ENCODE results near the gene NPC1. TPM values are rescaled to one million over a fixed set of nuclear protein-coding genes. Genes with fewer than 3 reads are reported as not detected.

NPC1 gene
- total and polyA plus RNA-seq, 3 donors from 2014 or later: 36.8 to 83.2 (median 66.8) TPM

GRCh38 chr18:23588836-23589560 is 2.7 kb upstream of the NPC1 start:
- Histone ChIP-seq H3K27ac (no peak overlapping the region), H3K4me1 (peaks cover 13% of the 10 kb centered on the region), H3K9me3 (no peaks in the 10 kb centered on the region), H3K36me3 (ENCODE audit: low read depth, missing control alignments) (no peaks in the 10 kb centered on the region), H3K4me3 (no peak overlapping the region), H3K27me3 (no peaks in the 10 kb centered on the region)
- no peak for DNase-seq
- intact Hi-C loops (cut with DNase I; ENCODE audit: low total_unique reads): loop anchor here (5.0 kb wide), 1 partner anchor 87 kb away; the partner anchor contains the start of gene RMC1
- WGBS, 2 donors: 74 to 77% methylated on average over 11 of the region's 11 CpGs
- no peak for TF ChIP-seq CTCF (IDR thresholded peaks at IDR 0.05)
- TF ChIP-seq POLR2A (IDR thresholded peaks at IDR 0.05): no peak

GRCh38 chr18:23587220-23587642 is 925 bp upstream of the NPC1 start:
- Histone ChIP-seq H3K4me3 (peak overlapping the region; percentile 65 to 79), H3K27me3 (no peaks in the 10 kb centered on the region), H3K9me3 (no peaks in the 10 kb centered on the region), H3K36me3 (ENCODE audit: low read depth, missing control alignments) (no peaks in the 10 kb centered on the region), H3K4me1 (peaks cover 21% of the 10 kb centered on the region), H3K27ac (peak overlapping the region; percentile 92 to 99)
- DNase-seq: no peak
- 18 to 27% methylated on average over 7 of the region's 7 CpGs for WGBS, 2 donors
- TF ChIP-seq CTCF (IDR thresholded peaks at IDR 0.05) (no peak), POLR2A (IDR thresholded peaks at IDR 0.05) (no peak)
- intact Hi-C loops (cut with DNase I; ENCODE audit: low total_unique reads): loop anchor here (5.0 kb wide), 1 partner anchor 85 kb away; the partner anchor contains the start of gene RMC1

- no peak for DNase-seq
- Histone ChIP-seq H3K4me1 (peaks cover 21% of the 10 kb centered on the region), H3K27ac (peak overlapping the region; percentile 92 to 99), H3K4me3 (peak overlapping the region; percentile 65 to 79), H3K9me3 (no peaks in the 10 kb centered on the region), H3K36me3 (ENCODE audit: low read depth, missing control alignments) (no peaks in the 10 kb centered on the region), H3K27me3 (no peaks in the 10 kb centered on the region)
- TF ChIP-seq POLR2A (IDR thresholded peaks at IDR 0.05) (no peak), CTCF (IDR thresholded peaks at IDR 0.05) (no peak)
- WGBS, 2 donors: 1% methylated on average over 11 to 14 of the region's 14 CpGs
- intact Hi-C loops (cut with DNase I; ENCODE audit: low total_unique reads): loop anchor here (5.0 kb wide), 1 partner anchor 84 kb away; the partner anchor contains the start of gene RMC1
Observed at GRCh38 chr18:23585897-23586248, 433 bp downstream of the NPC1 start.

- H3K27me3 ChIP-seq: no peaks in the 10 kb centered on the region
- TF ChIP-seq CTCF (IDR thresholded peaks at IDR 0.05): no peak
- TF ChIP-seq POLR2A (IDR thresholded peaks at IDR 0.05): no peak
- no peaks in the 10 kb centered on the region for H3K36me3 ChIP-seq (ENCODE audit: low read depth, missing control alignments)
- DNase-seq: no peak
- 26 to 32% methylated on average over 19 of the region's 19 CpGs for WGBS, 2 donors
- peaks cover 21% of the 10 kb centered on the region for H3K4me1 ChIP-seq
- intact Hi-C loops (cut with DNase I; ENCODE audit: low total_unique reads): loop anchor here (5.0 kb wide), 1 partner anchor 83 kb away; the partner anchor contains the start of gene RMC1
- H3K27ac ChIP-seq: peak overlapping the region; percentile 92 to 99
- no peaks in the 10 kb centered on the region for H3K9me3 ChIP-seq
- H3K4me3 ChIP-seq: peak overlapping the region; percentile 65 to 79
Observed at GRCh38 chr18:23585007-23585871, 1.1 kb downstream of the NPC1 start.
